ENCODE data around the gene WDR48. TPM values are rescaled to one million over a fixed set of nuclear protein-coding genes. Genes with fewer than 3 reads are reported as not detected.

The WDR48 gene
- 10 to 100 TPM; 32.8 to 48.9 (median 33.8) TPM for total RNA-seq

- DNase-seq (ENCODE audit: low spot score in 2 of 2) = peak; percentile 93 to 94
- TF ChIP-seq CTCF (IDR thresholded peaks at IDR 0.05) (no peak), POLR2AphosphoS5 (IDR thresholded peaks at IDR 0.05) (peak; percentile 92 to 99 (median 98)), POLR2A (IDR thresholded peaks at IDR 0.05) (peak; percentile 89)
- Histone ChIP-seq H3K4me1 (peaks cover 0 to 7% of the 10 kb centered on the region in 2 donors), H3K36me3 (no peaks in the 10 kb centered on the region), H3K27me3 (no peaks in the 10 kb centered on the region), H3K9me3 (no peaks in the 10 kb centered on the region), H3K4me3 (peak within 1 kb of the TSS; percentile 81 to 100 (median 99)), H3K27ac (peak within 1 kb of the TSS; percentile 97 to 98)
- intact Hi-C loops (cut with DNase I; ENCODE audit: low total_unique reads) = no loop called here
Measured at GRCh38 chr3:39051649-39052561, at the start of gene WDR48, which contains the start of gene SCN11A. Gene WDR48, plus strand, starts transcription at chr3:39052016. Its CDS starts 10 bp downstream, at chr3:39052026. Gene SCN11A, minus strand, starts transcription at chr3:39051944. Its CDS starts 101,582 bp downstream, at chr3:38950362.

GRCh38 chr3:39005295-39005694 lies 46.5 kb upstream of the WDR48 start:
- H3K27me3 ChIP-seq = no peaks in the 10 kb centered on the region
- DNase-seq (ENCODE audit: low spot score in 2 of 2) = no peak
- H3K36me3 ChIP-seq = no peaks in the 10 kb centered on the region
- no peak for TF ChIP-seq CTCF (IDR thresholded peaks at IDR 0.05)
- no peak for TF ChIP-seq POLR2A (IDR thresholded peaks at IDR 0.05)
- TF ChIP-seq POLR2AphosphoS5 (IDR thresholded peaks at IDR 0.05) = no peak
- intact Hi-C loops (cut with DNase I; ENCODE audit: low total_unique reads) = no loop called here
- H3K27ac ChIP-seq = no peak overlapping the region
- H3K4me3 ChIP-seq = no peak overlapping the region
- peaks cover 0 to 4% of the 10 kb centered on the region in 2 donors for H3K9me3 ChIP-seq
- no peaks in the 10 kb centered on the region for H3K4me1 ChIP-seq

DNA sequence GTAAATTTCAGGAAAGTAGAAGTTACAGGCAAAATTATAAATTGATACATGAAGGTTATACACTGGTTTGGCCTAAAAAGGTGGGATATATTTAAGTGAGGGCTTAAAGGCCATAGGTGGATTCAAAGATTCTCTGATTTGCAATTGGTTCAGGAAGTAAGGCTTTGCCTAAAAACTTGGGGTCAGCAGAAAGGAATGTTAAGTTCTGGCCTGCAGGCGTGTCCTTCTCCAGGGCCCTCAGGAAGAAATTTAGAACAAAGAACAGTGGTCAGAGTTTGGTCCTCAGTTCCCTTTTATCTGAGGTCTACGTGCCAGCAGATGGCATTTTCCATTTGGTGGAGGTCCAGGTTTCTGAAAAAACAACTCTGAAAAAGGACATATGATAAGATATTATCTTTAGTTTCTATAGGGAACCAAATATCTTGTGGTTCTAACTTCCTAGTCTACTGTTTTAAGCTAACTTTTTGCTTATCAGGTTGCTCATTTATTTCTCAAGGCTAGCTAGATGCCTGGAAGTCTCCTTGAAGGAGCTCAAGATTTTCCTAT lies 40.6 kb upstream of the WDR48 start:
- Histone ChIP-seq H3K9me3 (peaks cover 0 to 4% of the 10 kb centered on the region in 2 donors), H3K36me3 (no peaks in the 10 kb centered on the region), H3K27ac (no peak overlapping the region), H3K4me3 (no peak overlapping the region), H3K4me1 (no peaks in the 10 kb centered on the region), H3K27me3 (no peaks in the 10 kb centered on the region)
- no peak for DNase-seq (ENCODE audit: low spot score in 2 of 2)
- intact Hi-C loops (cut with DNase I; ENCODE audit: low total_unique reads) = no loop called here
- TF ChIP-seq CTCF (IDR thresholded peaks at IDR 0.05) (no peak), POLR2A (IDR thresholded peaks at IDR 0.05) (no peak), POLR2AphosphoS5 (IDR thresholded peaks at IDR 0.05) (no peak)

DNA sequence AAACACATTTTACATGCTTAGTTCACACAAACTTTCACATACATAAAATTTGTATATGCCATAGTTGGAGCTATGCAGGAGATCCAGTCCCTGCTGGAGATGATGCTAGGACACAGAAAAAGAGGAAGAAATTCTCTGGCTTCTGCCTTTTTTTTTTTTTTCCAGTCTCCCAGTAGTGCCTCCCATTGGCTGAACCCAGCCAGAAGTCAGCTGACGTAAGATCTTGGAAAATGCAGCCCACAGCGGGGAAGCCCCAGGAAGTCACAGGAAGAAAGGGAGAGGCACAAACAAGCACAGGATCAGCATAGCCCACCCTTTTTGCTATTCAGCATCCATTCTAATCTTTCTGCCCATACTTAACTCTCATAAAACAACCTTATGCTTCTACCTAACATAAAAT lies 38.5 kb upstream of the WDR48 start:
- Histone ChIP-seq H3K4me3 (no peak overlapping the region), H3K27ac (peak overlapping the region; percentile 66 to 77), H3K4me1 (no peaks in the 10 kb centered on the region), H3K36me3 (no peaks in the 10 kb centered on the region), H3K9me3 (peaks cover 0 to 4% of the 10 kb centered on the region in 2 donors), H3K27me3 (no peaks in the 10 kb centered on the region)
- no peak for TF ChIP-seq POLR2A (IDR thresholded peaks at IDR 0.05)
- no peak for TF ChIP-seq POLR2AphosphoS5 (IDR thresholded peaks at IDR 0.05)
- TF ChIP-seq CTCF (IDR thresholded peaks at IDR 0.05) = no peak
- peak in 1 of 2 donors; percentile 45 for DNase-seq (ENCODE audit: low spot score in 2 of 2)
- intact Hi-C loops (cut with DNase I; ENCODE audit: low total_unique reads) = no loop called here
